Activated effector memory CD4-positive, alpha-beta T cell treated with anti-CD3 and anti-CD28 coated beads, Interleukin-2, amount 50 U/mL, for 16 hours (primary cell): Measurements from ENCODE around the gene YBX2.
A peak's percentile ranks its signal among the peaks of the same experiment; 100 is the strongest.

Experiments used
- DNase-seq: peaks from one replicate; pipeline ENCODE4 v3.0.0-alpha.2; 2020

The YBX2 gene

DNA sequence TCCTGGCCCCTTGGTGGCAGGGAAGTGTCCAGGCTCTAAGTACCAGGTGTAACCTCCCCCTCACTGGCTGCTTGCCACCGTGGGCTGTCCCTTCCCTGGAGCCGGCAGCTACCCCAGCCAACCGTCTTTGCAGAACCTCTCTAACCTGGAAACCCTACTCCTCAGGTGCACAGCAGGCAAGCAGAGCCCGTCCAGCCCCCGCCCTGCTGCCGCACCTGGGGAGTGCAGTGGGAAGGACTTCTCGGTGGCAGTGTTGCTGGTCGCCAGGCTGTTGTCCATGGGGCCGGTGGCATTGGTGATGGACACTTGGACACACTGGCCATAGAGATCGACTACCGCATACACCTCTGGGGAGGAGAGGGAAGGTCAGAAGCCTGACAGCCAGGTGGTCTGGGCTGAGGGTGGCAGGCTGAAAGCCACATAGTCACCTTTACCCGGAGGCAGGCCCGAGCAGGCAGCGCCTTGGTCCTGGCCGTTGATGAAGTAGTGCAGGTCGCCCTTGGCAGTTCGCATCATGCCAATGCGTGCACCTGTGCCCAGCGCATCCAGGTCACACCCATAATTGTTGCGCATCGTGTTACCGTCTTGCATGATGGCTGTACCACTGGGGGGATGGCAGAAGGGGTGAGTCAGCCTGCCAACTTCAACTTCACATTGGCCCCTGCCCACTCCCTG lies 28.2 kb upstream of the YBX2 start:
- no peak for DNase-seq

DNA sequence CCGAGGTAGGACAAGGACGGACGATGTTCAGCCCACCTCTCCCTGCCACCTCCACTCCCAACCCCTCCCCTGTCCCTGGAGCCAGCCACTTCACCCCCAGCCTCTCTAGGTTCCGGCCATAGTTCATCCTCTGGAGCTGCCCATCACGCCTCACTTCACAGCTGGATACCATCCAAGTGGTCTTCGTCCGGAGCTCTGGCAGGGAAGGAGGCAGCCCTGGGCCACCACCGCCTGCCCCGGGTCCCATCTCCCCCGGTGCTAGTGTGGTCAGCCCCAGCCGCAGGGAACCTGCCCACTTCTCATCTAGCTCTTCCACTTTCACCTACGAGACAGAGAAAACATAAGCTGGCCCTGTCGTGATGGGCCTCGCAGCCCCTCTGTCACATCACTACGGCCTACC lies 27.0 kb upstream of the YBX2 start:
- DNase-seq = no peak

DNA sequence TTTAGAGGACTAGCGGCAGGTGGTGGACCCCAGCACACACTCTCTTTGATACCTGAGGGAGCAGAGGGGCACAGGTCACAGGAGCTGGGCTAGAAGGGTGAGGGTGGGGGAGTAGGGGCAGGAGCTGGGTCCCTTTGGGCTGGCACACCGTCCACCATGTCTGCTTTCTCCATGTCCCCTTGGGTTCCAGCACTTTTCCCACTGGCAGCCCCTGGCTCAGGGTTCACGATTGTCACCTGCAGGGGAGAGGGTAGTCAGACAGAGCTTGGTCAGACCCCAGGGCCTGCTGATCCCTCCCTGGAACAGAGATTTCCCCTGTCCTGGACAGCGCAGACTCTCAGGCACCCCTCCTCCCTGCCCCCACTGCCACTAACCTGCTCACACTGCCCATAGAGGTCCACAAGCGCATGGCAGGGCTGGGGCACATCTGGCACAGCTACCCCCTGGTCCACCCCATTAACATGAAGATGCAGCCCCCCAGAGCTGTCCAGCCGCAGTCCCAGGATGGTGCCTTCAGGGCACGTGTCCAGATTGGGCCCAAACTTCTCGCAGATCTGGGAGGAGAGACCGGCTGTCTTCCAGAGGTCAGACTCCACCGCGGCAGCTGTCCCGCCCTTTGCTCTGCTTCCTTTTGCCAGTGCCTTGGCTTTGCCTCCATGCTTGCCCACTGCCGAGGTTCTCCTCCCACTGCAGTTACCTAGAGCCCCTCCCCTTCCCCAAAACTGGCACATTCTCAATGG lies 23.9 kb upstream of the YBX2 start:
- DNase-seq = no peak

- DNase-seq = no peak
Measured at GRCh38 chr17:7317161-7317803, 22.8 kb upstream of the YBX2 start.

GRCh38 chr17:7315570-7316235 lies 21.3 kb upstream of the YBX2 start:
- no peak for DNase-seq

DNA sequence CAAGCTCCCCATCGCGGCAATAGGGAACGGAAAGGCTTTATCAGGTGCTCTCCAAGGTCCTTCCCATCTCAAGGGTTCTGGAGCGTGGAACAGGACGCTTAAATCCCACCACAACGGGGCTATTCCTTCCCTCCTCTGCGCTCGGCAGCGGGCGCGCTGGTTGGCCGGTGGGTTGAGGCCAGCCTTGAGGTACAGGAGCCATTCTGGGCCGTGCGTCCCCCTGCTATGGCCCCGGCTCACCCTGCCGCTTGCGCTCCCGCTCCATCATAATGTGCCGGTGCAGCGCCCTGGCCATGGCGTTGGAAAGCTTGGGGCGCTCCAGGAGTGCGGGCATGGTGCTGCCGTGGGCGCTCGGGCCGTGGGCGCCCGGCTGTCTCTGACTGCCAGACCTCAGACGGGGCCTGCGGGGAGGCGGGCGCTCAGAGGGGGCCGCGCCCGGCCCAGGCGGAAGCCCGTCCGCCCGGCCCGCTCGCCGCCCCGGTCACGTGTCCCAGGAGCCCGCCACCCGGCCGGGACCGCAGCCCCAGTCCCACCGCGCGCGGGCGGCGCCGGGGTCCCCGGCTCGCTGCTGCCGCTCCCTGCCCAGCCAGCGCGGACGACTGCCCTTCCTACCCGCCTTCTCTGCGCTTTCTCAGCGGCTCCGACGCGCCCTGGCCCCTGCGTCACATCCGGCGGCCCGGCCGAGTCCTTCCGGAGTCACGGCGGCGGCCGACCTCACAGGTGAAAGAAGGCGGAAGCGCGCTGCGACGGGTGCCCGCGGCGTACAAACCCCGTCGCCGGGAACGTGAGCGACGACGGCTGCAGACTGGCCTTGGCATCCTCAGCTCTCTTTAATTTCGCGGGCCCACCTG lies 20.5 kb upstream of the YBX2 start, which contains the start of gene GPS2:
GPS2 (minus strand) TSS at position 642 of the 851 bp plus-strand sequence; CDS start at position 334, 308 bp downstream.
- DNase-seq = peak; percentile 98

GRCh38 chr17:7313890-7314718 lies 19.7 kb upstream of the YBX2 start:
- no peak for DNase-seq

- no peak for DNase-seq
Measured at GRCh38 chr17:7313088-7313889, 18.9 kb upstream of the YBX2 start.

DNA sequence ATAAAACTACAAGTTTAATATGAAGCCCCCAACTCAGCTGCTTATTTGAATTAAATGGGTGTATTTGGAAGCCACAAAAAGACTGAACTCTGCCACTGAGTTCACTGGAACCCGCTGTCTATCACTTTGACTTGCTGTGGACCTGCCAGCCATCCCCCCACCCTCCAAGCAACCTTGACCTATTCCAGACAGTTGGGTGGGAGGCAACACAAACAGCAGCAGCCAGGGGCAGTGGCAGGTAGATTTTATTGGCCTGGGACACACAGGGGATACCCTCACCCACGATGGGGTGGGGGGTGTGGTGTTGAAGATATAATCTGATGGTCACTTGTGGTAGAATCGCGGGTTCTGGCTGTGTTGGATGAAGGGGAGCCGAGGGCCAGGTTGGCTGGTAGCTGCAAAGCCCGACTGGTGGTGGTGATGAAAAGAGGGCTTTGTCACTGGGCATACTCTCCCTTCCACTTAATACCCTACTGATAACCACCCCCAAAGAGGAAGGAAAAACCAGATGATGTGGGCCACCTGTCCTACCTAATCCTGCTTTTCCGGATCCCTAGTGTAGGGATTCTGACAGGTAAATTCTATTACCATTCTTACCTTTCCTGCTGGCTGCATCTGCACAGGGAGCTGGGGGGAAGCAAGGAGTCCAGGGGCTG lies 18.1 kb upstream of the YBX2 start:
- DNase-seq = no peak

DNA sequence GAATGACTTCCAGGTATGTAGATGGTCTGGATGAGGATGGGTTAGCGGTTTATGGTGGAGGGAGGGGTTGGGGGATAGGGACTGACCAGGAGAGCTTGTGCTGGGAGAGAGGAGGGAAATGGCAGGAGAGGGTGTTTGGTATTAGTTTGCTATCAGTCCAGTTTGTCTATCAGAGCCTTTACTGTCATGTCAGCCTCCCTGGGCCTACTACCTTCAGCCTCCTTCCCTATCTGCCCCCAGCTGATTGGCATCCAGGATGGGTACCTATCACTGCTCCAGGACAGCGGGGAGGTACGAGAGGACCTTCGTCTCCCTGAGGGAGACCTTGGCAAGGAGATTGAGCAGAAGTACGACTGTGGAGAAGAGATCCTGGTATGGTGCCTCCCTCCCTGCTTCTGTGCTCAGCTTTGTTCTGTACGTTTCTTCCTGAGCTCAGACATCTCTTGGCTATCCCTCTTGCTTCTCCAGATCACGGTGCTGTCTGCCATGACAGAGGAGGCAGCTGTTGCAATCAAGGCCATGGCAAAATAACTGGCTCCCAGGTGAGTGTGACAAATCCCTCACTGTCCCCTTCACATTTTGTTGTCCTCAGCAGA lies 16.8 kb upstream of the YBX2 start:
- no peak for DNase-seq

DNA sequence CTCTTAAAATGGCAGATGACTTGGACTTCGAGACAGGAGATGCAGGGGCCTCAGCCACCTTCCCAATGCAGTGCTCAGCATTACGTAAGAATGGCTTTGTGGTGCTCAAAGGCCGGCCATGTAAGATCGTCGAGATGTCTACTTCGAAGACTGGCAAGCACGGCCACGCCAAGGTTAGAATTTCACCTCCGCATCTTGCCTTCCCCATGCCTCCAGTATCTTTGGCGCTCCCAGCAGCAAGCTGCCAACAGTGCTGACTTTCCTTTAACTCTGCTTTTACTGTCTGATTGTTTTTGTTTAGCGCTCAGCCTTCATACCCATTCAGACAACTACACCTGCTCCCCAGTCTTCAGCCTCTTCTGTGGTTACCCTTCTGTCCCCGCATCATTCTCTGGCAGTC lies 15.2 kb upstream of the YBX2 start:
- no peak for DNase-seq

DNA sequence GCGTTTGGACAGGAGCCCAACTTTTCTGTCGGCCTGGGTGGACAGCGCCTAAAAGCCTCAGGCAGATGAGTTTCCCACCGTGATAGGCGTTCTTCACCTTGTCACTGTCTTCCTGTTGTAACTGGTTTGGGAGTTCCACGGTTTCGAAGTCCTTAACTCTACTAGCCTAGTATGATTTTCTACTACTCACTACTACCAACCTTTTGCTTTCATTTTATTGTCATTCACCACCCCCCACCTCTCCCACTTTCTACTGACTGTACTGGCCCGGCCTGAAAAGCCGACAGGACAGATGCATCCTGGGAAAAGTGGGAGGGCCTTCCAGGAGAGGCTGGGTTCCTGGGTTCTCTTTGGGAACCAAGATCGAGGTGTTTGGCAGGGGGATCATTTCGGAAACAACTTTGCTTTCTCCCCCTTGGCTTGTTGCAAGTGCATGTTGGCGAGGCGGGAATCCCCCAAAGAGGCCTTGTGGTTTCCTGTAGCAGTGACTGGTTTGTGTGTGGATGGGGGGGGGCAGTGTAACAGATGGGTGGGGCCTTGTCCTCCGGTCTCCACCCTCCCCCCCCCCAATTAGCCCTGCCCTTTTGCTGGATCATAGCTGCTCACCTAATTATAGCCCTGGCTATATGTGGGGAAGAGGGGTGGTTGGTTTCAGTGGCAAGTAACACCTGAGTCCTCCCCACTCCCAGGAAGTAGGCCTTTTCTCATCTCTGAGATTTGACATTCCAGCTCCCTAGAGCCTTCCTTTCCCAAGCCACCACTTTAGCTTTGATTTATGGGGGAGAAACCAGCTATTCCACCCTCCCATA lies 14.4 kb upstream of the YBX2 start:
- DNase-seq = peak; percentile 94

DNA sequence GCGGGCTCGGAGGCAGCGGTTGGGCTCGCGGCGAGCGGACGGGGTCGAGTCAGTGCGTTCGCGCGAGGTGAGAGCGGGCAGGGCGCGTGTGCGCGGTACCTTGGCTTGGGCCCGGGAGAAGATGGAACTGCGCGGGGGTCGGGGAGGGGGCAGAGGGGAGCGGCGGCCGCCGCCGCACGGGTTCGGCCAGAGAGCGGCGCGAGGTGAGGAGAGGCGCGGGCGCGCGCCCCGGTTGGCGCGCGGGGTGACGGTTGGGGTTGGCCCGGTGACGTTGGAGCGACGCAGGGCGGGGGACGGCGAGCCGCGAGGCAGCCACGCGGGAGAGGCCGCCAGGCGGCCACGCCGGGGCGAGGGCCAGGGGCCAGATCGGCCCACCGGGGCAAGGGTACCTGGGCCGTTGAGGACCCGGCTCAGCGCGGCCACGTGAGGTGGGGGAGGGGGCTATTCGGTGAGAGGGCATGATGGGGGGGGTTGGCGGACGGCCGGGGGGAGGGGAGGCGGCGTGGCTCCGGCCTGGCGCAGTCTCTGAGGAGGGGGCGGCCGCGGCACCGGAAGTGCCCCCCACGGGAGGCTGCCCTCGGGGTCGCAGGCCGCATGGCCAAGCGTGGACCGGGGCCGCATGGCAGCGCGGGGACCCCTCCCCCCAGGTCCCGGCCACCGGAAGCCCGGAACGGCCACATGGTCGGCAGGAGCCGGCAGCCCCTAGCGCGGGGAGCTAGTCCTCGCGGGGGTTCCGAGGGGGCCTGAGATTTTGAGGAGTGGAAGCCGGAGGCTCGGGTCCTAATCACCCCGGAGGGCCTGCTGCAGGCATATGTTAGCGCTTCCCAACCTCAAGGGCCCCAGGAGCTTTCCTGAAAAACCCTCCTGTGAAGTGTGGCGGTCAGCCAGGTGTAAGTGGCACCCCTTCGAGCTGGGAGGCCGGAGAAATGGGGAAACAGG lies 13.5 kb upstream of the YBX2 start:
- DNase-seq = peak; percentile 83

GRCh38 chr17:7306911-7307685 lies 12.7 kb upstream of the YBX2 start, which contains the start of gene EIF5A:
TSS of gene EIF5A (plus strand) at chr17:7307628. CDS start at chr17:7309636, 2,008 bp downstream.
- peak; percentile 100 for DNase-seq

- no peak for DNase-seq
Measured at GRCh38 chr17:7304179-7304578, 9.7 kb upstream of the YBX2 start.

DNA sequence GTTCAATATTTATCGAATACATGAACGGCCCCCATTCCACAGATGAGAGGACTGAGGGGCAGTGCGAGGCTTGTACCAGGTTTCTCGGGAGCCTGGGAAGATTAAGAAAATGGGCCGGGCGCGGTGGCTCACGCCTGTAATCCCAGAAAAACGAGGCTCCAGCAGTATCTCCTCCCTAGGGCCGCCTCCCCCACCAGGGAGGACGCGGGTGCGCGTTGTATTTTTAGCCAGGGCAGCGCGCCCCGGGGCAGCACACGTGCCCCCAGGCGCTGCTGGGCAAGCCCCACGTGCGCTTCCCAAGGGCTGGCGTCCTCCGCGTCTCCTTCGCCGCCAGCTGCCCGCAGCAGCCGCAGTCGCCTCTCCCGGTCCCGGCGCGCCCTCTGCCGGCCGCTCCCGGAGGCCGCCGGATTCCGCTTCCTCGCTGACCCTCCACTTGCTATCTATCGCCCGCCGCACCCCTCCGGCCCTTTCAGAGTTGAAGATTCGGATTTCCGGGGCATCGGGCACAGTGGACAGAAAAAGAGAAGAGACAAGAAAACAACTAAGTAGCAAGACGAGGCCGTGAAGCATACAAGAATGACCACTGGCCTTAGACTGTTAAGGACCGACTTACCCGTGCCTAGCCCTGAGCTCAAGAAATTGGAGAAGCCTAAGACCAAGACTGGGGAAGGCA lies 1.9 kb upstream of the YBX2 start:
- peak; percentile 89 for DNase-seq
